Esophagus (tissue), 2 donors: Measurements from ENCODE around the gene PRR22. TPM values are rescaled to one million over a fixed set of nuclear protein-coding genes. Genes with fewer than 3 reads are reported as not detected.

Source experiments
- H3K27ac ChIP-seq, 2 donors: one replicate each; pipeline ENCODE4 v1.5.1; 2013; ENCODE audit warnings: low read depth in 2 of 2, mild to moderate bottlenecking in 2 of 2, inconsistent platforms in 1 of 2, low read length in 1 of 2, moderate library complexity in 1 of 2
- H3K27me3 ChIP-seq, 2 donors: one replicate each; pipeline ENCODE4 v1.6.1; 2013; ENCODE audit warnings: low read length in 2 of 2, control low read depth in 1 of 2, mild to moderate bottlenecking in 1 of 2; ENCODE audit not compliant: insufficient read depth in 2 of 2, control insufficient read depth in 1 of 2
- H3K36me3 ChIP-seq, 2 donors: one replicate each; pipeline ENCODE4 v1.6.1; 2013; ENCODE audit warnings: low read length in 1 of 2; ENCODE audit not compliant: control insufficient read depth in 2 of 2, insufficient read depth in 2 of 2
- H3K4me1 ChIP-seq, 2 donors: one replicate each; pipeline ENCODE4 v1.6.1; 2013; ENCODE audit warnings: low read length in 1 of 2; ENCODE audit not compliant: control insufficient read depth in 2 of 2, insufficient read depth in 2 of 2
- H3K4me3 ChIP-seq, 2 donors: one replicate each; pipeline ENCODE4 v1.5.1; 2013; ENCODE audit warnings: low read length in 2 of 2, mild to moderate bottlenecking in 2 of 2, low read depth in 1 of 2, moderate library complexity in 1 of 2
- H3K9me3 ChIP-seq, 2 donors: one replicate each; pipeline ENCODE4 v1.6.1; 2013; ENCODE audit warnings: mild to moderate bottlenecking in 2 of 2, low read depth in 1 of 2, low read length in 1 of 2, moderate library complexity in 1 of 2; ENCODE audit not compliant: control insufficient read depth in 2 of 2, insufficient read depth in 1 of 2
- WGBS, 2 donors: extraction: QIAGEN DNeasy Blood & Tissue Kit; methylation state at CpG; one replicate each; pipeline ENCODE4 v1.1.7; 2013; 5-methylcytosine and 5-hydroxymethylcytosine counted together
- polyA plus RNA-seq, 2 donors: library from polyadenylated mRNA; stranded (reverse); fragments of 200-250 nt; gene quantifications; one replicate each; pipeline ENCODE4 v1.2.3, GENCODE V29; 2013
- donor health status: healthy with polysubstance abuse.
- donor health status: Bipolar disorder and iron deficiency.

PRR22 gene
- polyA plus RNA-seq, 2 donors: 3.3 to 8.0 TPM

- peak within 1 kb of the TSS; percentile 24 to 54 for H3K4me3 ChIP-seq
- H3K4me1 ChIP-seq: peaks cover 4 to 8% of the 10 kb centered on the region in 2 donors
- H3K27ac ChIP-seq: peak within 1 kb of the TSS; percentile 23 to 65
- WGBS, 2 donors: 2% methylated on average over 48 to 106 of the region's 107 CpGs
- H3K36me3 ChIP-seq: no peaks in the 10 kb centered on the region
- no peaks in the 10 kb centered on the region for H3K27me3 ChIP-seq
- no peaks in the 10 kb centered on the region for H3K9me3 ChIP-seq
Measured at GRCh38 chr19:5804516-5805461, 20.2 kb upstream of the PRR22 start, which contains the start of gene NRTN. NRTN (plus strand) TSS chr19:5805067; CDS start chr19:5824166, 19,099 bp downstream.

GRCh38 chr19:5803752-5804515, 19.4 kb upstream of the PRR22 start:
- Histone ChIP-seq H3K9me3 (no peaks in the 10 kb centered on the region), H3K27me3 (no peaks in the 10 kb centered on the region), H3K27ac (peak overlapping the region in 1 of 2 donors; percentile 59), H3K36me3 (no peaks in the 10 kb centered on the region), H3K4me3 (peak overlapping the region; percentile 4 to 54), H3K4me1 (peaks cover 4 to 8% of the 10 kb centered on the region in 2 donors)
- WGBS, 2 donors: 1 to 2% methylated on average over 45 to 54 of the region's 54 CpGs

- Histone ChIP-seq H3K4me1 (peaks cover 4 to 8% of the 10 kb centered on the region in 2 donors), H3K9me3 (no peaks in the 10 kb centered on the region), H3K4me3 (peak overlapping the region; percentile 4 to 10), H3K27ac (no peak overlapping the region), H3K36me3 (no peaks in the 10 kb centered on the region), H3K27me3 (no peaks in the 10 kb centered on the region)
- WGBS, 2 donors: 7 to 8% methylated on average over 8 of the region's 8 CpGs
Measured at GRCh38 chr19:5803441-5803751, 18.9 kb upstream of the PRR22 start.

GRCh38 chr19:5801796-5802619, 17.5 kb upstream of the PRR22 start:
- Histone ChIP-seq H3K9me3 (no peaks in the 10 kb centered on the region), H3K27me3 (no peaks in the 10 kb centered on the region), H3K36me3 (no peaks in the 10 kb centered on the region), H3K27ac (no peak overlapping the region), H3K4me3 (no peak overlapping the region), H3K4me1 (peaks cover 4 to 8% of the 10 kb centered on the region in 2 donors)
- 14 to 23% methylated on average over 33 of the region's 33 CpGs for WGBS, 2 donors

GRCh38 chr19:5800361-5801270, 16.1 kb upstream of the PRR22 start:
- H3K36me3 ChIP-seq: no peaks in the 10 kb centered on the region
- 70 to 78% methylated on average over 17 of the region's 17 CpGs for WGBS, 2 donors
- H3K27me3 ChIP-seq: no peaks in the 10 kb centered on the region
- no peaks in the 10 kb centered on the region for H3K9me3 ChIP-seq
- H3K27ac ChIP-seq: no peak overlapping the region
- H3K4me3 ChIP-seq: no peak overlapping the region
- peaks cover 4 to 8% of the 10 kb centered on the region in 2 donors for H3K4me1 ChIP-seq

- Histone ChIP-seq H3K4me1 (peaks cover 4 to 8% of the 10 kb centered on the region in 2 donors), H3K27me3 (no peaks in the 10 kb centered on the region), H3K4me3 (no peak overlapping the region), H3K36me3 (no peaks in the 10 kb centered on the region), H3K27ac (no peak overlapping the region), H3K9me3 (no peaks in the 10 kb centered on the region)
- WGBS, 2 donors: 58 to 68% methylated on average over 37 of the region's 37 CpGs
Measured at GRCh38 chr19:5799247-5800241, 15.0 kb upstream of the PRR22 start.

GRCh38 chr19:5798244-5798643, 13.7 kb upstream of the PRR22 start:
- 86 to 91% methylated on average over 8 of the region's 8 CpGs for WGBS, 2 donors
- Histone ChIP-seq H3K4me3 (no peak overlapping the region), H3K27me3 (no peaks in the 10 kb centered on the region), H3K9me3 (no peaks in the 10 kb centered on the region), H3K27ac (no peak overlapping the region), H3K36me3 (no peaks in the 10 kb centered on the region), H3K4me1 (peaks cover 4% of the 10 kb centered on the region in 2 donors)

- Histone ChIP-seq H3K27me3 (no peaks in the 10 kb centered on the region), H3K27ac (no peak overlapping the region), H3K9me3 (no peaks in the 10 kb centered on the region), H3K36me3 (no peaks in the 10 kb centered on the region), H3K4me1 (no peaks in the 10 kb centered on the region), H3K4me3 (no peak overlapping the region)
- WGBS, 2 donors: 88 to 91% methylated on average over 7 of the region's 7 CpGs
Measured at GRCh38 chr19:5795382-5795919, 10.9 kb upstream of the PRR22 start.
